CD14-positive monocyte (primary cell): ENCODE data around the gene ACMSD. TPM values are rescaled to one million over a fixed set of nuclear protein-coding genes. Genes with fewer than 3 reads are reported as not detected.

ENCODE experiments used
- DNase-seq, 3 donors: peaks; one replicate each; pipeline ENCODE4 v3.0.0-alpha.2; 2011 to 2022
- H2AFZ ChIP-seq: 2 replicates; pipeline ENCODE4 v1.6.0; 2012; ENCODE audit warnings: mild to moderate bottlenecking, low read depth, low read length, inconsistent platforms; ENCODE audit not compliant: insufficient read depth, poor library complexity, severe bottlenecking
- H3K27ac ChIP-seq, 2 donors: 1 replicate in 1 of 2; 2 replicates in 1 of 2; pipeline ENCODE4 v1.5.1; 2012 to 2013; ENCODE audit warnings: low read length in 2 of 2, control low read depth in 1 of 2, inconsistent platforms in 1 of 2, low read depth in 1 of 2, mild to moderate bottlenecking in 1 of 2
- H3K27me3 ChIP-seq, 2 donors: one replicate each; pipeline versions ENCODE4 v1.6.0 to v1.6.1; 2011 to 2013; ENCODE audit warnings: low read length in 2 of 2; ENCODE audit not compliant: control insufficient read depth in 2 of 2, insufficient read depth in 2 of 2
- H3K36me3 ChIP-seq, 2 donors: replicated peaks in 1 of 2; 1 replicate in 1 of 2; 2 replicates in 1 of 2; pipeline versions ENCODE4 v1.5.1 to v1.6.1; 2012 to 2013; ENCODE audit warnings: low read length in 2 of 2, control low read depth in 1 of 2, inconsistent platforms in 1 of 2, mild to moderate bottlenecking in 1 of 2; ENCODE audit not compliant: insufficient read depth in 2 of 2, control insufficient read depth in 1 of 2
- H3K4me1 ChIP-seq, 2 donors: 1 replicate in 1 of 2; 2 replicates in 1 of 2; pipeline versions ENCODE4 v1.5.1 to v1.6.1; 2012 to 2013; ENCODE audit warnings: low read length in 2 of 2, control low read depth in 1 of 2, inconsistent platforms in 1 of 2, mild to moderate bottlenecking in 1 of 2, moderate library complexity in 1 of 2; ENCODE audit not compliant: insufficient read depth in 2 of 2, control insufficient read depth in 1 of 2
- H3K4me2 ChIP-seq: replicated peaks from 2 replicates; pipeline ENCODE3; 2012; ENCODE audit warnings: low read length, moderate library complexity, mild to moderate bottlenecking; ENCODE audit not compliant: poor library complexity, severe bottlenecking; ENCODE audit errors: extremely low read depth
- H3K4me3 ChIP-seq, 3 experiments: fragments of 200-600 bp in 1 of 3; sonication (generic) in 1 of 3; replicated peaks in 1 of 3; 1 replicate in 2 of 3; 2 replicates in 1 of 3; pipeline ENCODE4 v1.5.1; 2011 to 2013; ENCODE audit warnings: low read length in 3 of 3, mild to moderate bottlenecking in 3 of 3, control low read depth in 2 of 3, low read depth in 2 of 3, inconsistent platforms in 1 of 3, moderate library complexity in 1 of 3
- H3K79me2 ChIP-seq: 2 replicates; pipeline ENCODE4 v1.6.0; 2012; ENCODE audit warnings: mild to moderate bottlenecking, control low read depth, inconsistent platforms, low read length, moderate library complexity; ENCODE audit not compliant: insufficient read depth
- H3K9ac ChIP-seq: 2 replicates; pipeline ENCODE4 v1.6.0; 2017; ENCODE audit warnings: low read length, mild to moderate bottlenecking; ENCODE audit not compliant: insufficient read depth, poor library complexity, severe bottlenecking
- H3K9me3 ChIP-seq, 2 donors: replicated peaks in 1 of 2; 1 replicate in 1 of 2; 2 replicates in 1 of 2; pipeline versions ENCODE4 v1.5.1 to v1.6.1; 2012 to 2013; ENCODE audit warnings: low read length in 2 of 2, control low read depth in 1 of 2; ENCODE audit not compliant: control insufficient read depth in 1 of 2, insufficient read depth in 1 of 2
- H4K20me1 ChIP-seq: 2 replicates; pipeline ENCODE4 v1.6.0; 2012; ENCODE audit warnings: mild to moderate bottlenecking, low read length, control low read depth, moderate library complexity; ENCODE audit not compliant: insufficient read depth
- H3K27ac Mint-ChIP-seq, 7 donors: one replicate each; pipeline ENCODE4 v1.8.0; 2020; ENCODE audit warnings: mild to moderate bottlenecking in 7 of 7, mixed read lengths in 7 of 7, moderate library complexity in 6 of 7, inconsistent platforms in 2 of 7
- H3K27me3 Mint-ChIP-seq, 3 donors: one replicate each; pipeline ENCODE4 v1.8.0; 2021 to 2022; ENCODE audit warnings: low read depth in 3 of 3, mild to moderate bottlenecking in 3 of 3, mixed read lengths in 3 of 3, moderate library complexity in 3 of 3, inconsistent platforms in 1 of 3
- H3K36me3 Mint-ChIP-seq, 2 donors: one replicate each; pipeline ENCODE4 v1.8.0; 2020; ENCODE audit warnings: mixed read lengths in 2 of 2, inconsistent platforms in 1 of 2, mild to moderate bottlenecking in 1 of 2
- H3K4me1 Mint-ChIP-seq: one replicate; pipeline ENCODE4 v1.8.0; 2020; ENCODE audit warnings: mild to moderate bottlenecking, mixed read lengths
- H3K4me3 Mint-ChIP-seq, 2 donors: one replicate each; pipeline ENCODE4 v1.8.0; 2020; ENCODE audit warnings: mild to moderate bottlenecking in 2 of 2, mixed read lengths in 2 of 2, moderate library complexity in 1 of 2
- H3K9me3 Mint-ChIP-seq, 7 donors: one replicate each; pipeline ENCODE4 v1.8.0; 2020 to 2022; ENCODE audit warnings: mixed read lengths in 7 of 7, mild to moderate bottlenecking in 6 of 7, moderate library complexity in 6 of 7, inconsistent platforms in 2 of 7
- CTCF ChIP-seq: fragments of 200-600 bp; IDR thresholded peaks from one replicate; pipeline ENCODE4 v1.8.0; 2022; ENCODE audit warnings: antibody characterized with exemption, mild to moderate bottlenecking
- WGBS: methylation state at CpG from one replicate; pipeline ENCODE4 v1.1.5; 2013; ENCODE audit warnings: missing lambda C conversion rate; ENCODE audit not compliant: insufficient coverage; 5-methylcytosine and 5-hydroxymethylcytosine counted together
- intact Hi-C, 2 donors: fragments of 100-400 bp; cut with micrococcal nuclease; formaldehyde crosslinking; loops; one replicate each; pipeline versions ENCODE4 v1.15.0 to v1.15.1; 2023
- polyA plus RNA-seq, 3 donors: library from polyadenylated mRNA; depleted of rRNA in 1 of 3; unstranded in 2 of 3; stranded (reverse) in 1 of 3; fragments of 300-500 nt in 2 of 3; fragments of >200 nt in 1 of 3; fragmentation: Illumina TruSeq in 2 of 3; gene quantifications; 1 replicate in 2 of 3; 2 replicates in 1 of 3; pipeline ENCODE4 v1.2.3, GENCODE V29; 2012 to 2021

ACMSD gene
- polyA plus RNA-seq, 3 donors: not detected

GRCh38 chr2:134917888-134918525 is 79.6 kb downstream of the ACMSD start:
- H3K4me3 ChIP-seq: peak overlapping the region; percentile 90 to 95 (median 92)
- H3K9ac ChIP-seq: peak overlapping the region; percentile 95
- DNase-seq: peak; percentile 78 to 87 (median 86)
- Mint-ChIP-seq H3K9me3 (peaks cover 0 to 5% (median 2%) of the 10 kb centered on the region in 7 donors), H3K4me3 (peak overlapping the region; percentile 98), H3K27ac (peak overlapping the region; percentile 96 to 99 (median 99)), H3K27me3 (peaks cover 0 to 1% (median 0%) of the 10 kb centered on the region in 3 donors), H3K4me1 (peaks cover 26% of the 10 kb centered on the region), H3K36me3 (peaks cover 0 to 6% of the 10 kb centered on the region in 2 donors)
- peak overlapping the region; percentile 93 for H2AFZ ChIP-seq
- H3K79me2 ChIP-seq: peaks cover 52% of the 10 kb centered on the region
- H3K4me1 ChIP-seq: peaks cover 24 to 46% of the 10 kb centered on the region in 2 donors
- H4K20me1 ChIP-seq: peaks cover 37% of the 10 kb centered on the region
- H3K27ac ChIP-seq: peak overlapping the region; percentile 98
- intact Hi-C loops: loop anchor here (2.0 to 10.0 kb wide), 6 partner anchors 137 to 823 kb away; partner anchors contain the start of genes R3HDM1 (in 2 of the 2), ZRANB3 (in 2 of the 2), RAB3GAP1 (in 1 of the 2) and UBXN4 (in 1 of the 2)
- no peaks in the 10 kb centered on the region for H3K27me3 ChIP-seq
- H3K9me3 ChIP-seq: no peaks in the 10 kb centered on the region
- 0% methylated on average over 15 of the region's 38 CpGs for WGBS
- no peaks in the 10 kb centered on the region for H3K36me3 ChIP-seq
- H3K4me2 ChIP-seq: peak overlapping the region; percentile 95
- TF ChIP-seq CTCF: no peak

GRCh38 chr2:134918526-134919340 is 80.3 kb downstream of the ACMSD start, which contains the start of gene CCNT2:
Gene CCNT2 (plus strand): TSS chr2:134918822. CDS start chr2:134918855, 33 bp downstream.
- peak within 1 kb of the TSS; percentile 98 for H3K4me3 Mint-ChIP-seq
- no peaks in the 10 kb centered on the region for H3K27me3 ChIP-seq
- H3K79me2 ChIP-seq: peaks cover 60% of the 10 kb centered on the region
- peaks cover 24 to 46% of the 10 kb centered on the region in 2 donors for H3K4me1 ChIP-seq
- H3K27ac ChIP-seq: peak within 1 kb of the TSS; percentile 98
- peaks cover 27% of the 10 kb centered on the region for H3K4me1 Mint-ChIP-seq
- DNase-seq: peak; percentile 98 to 100 (median 99)
- peak within 1 kb of the TSS; percentile 95 for H3K9ac ChIP-seq
- intact Hi-C loops: loop anchor here (2.0 to 10.0 kb wide), 6 partner anchors 136 to 822 kb away; partner anchors contain the start of genes R3HDM1 (in 2 of the 2), ZRANB3 (in 2 of the 2), RAB3GAP1 (in 1 of the 2) and UBXN4 (in 1 of the 2)
- H4K20me1 ChIP-seq: peaks cover 43% of the 10 kb centered on the region
- peaks cover 0 to 1% (median 0%) of the 10 kb centered on the region in 3 donors for H3K27me3 Mint-ChIP-seq
- H3K4me2 ChIP-seq: peak within 1 kb of the TSS; percentile 95
- H3K36me3 Mint-ChIP-seq: peaks cover 0 to 6% of the 10 kb centered on the region in 2 donors
- H3K27ac Mint-ChIP-seq: peak within 1 kb of the TSS; percentile 96 to 99 (median 99)
- no peak for TF ChIP-seq CTCF
- H3K9me3 ChIP-seq: no peaks in the 10 kb centered on the region
- peaks cover 0 to 3% (median 2%) of the 10 kb centered on the region in 7 donors for H3K9me3 Mint-ChIP-seq
- peak within 1 kb of the TSS; percentile 90 to 95 (median 92) for H3K4me3 ChIP-seq
- H2AFZ ChIP-seq: peak within 1 kb of the TSS; percentile 93
- under 1% methylated on average over 78 of the region's 83 CpGs for WGBS
- H3K36me3 ChIP-seq: peaks cover 5% of the 10 kb centered on the region in 2 donors
